SIG-M5 (cell line): ENCODE measurements around the gene MBIP.
A peak's percentile ranks its signal among the peaks of the same experiment; 100 is the strongest.
"Not testable (repeated sequence)": the region's sequence is repeated elsewhere in the genome, so short reads cannot be mapped to it uniquely, and the experiment has no call there.

Experiments used
- DNase-seq: peaks from one replicate; lab custom pipeline; 2025; lab: John Stamatoyannopoulos, UW

Gene MBIP, protein sequence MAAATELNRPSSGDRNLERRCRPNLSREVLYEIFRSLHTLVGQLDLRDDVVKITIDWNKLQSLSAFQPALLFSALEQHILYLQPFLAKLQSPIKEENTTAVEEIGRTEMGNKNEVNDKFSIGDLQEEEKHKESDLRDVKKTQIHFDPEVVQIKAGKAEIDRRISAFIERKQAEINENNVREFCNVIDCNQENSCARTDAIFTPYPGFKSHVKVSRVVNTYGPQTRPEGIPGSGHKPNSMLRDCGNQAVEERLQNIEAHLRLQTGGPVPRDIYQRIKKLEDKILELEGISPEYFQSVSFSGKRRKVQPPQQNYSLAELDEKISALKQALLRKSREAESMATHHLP

GRCh38 chr14:36320200-36320896 is at the start of gene MBIP:
Gene MBIP (minus strand): TSS chr14:36320637. CDS start chr14:36320588, 49 bp downstream.
- DNase-seq: peak; percentile 25

- DNase-seq: no peak
These were observed 47.7 kb upstream of the MBIP start for GRCh38 chr14:36367985-36368774.

- DNase-seq: no peak
These were observed 45.3 kb upstream of the MBIP start for GRCh38 chr14:36365766-36366165.

DNA sequence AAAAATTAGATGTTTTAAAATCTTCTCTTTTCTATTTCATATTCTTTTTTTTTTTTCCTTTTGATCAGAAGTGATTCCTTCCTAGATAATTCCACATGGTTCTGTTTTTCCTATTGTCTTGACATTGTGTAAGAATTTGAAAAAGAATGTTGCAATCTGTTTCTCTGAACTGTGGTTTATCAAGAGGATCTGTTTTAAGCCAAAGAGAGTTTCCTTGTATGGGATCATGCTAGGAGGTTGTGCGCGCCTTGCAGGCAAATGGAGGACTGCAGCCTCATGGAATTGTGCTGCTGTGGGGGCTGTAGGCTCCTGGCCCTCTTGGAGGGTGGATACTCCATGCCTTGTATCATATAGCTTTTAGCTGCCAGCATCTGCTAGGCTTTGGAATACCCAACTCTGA is 43.3 kb upstream of the MBIP start:
- no peak for DNase-seq

DNA sequence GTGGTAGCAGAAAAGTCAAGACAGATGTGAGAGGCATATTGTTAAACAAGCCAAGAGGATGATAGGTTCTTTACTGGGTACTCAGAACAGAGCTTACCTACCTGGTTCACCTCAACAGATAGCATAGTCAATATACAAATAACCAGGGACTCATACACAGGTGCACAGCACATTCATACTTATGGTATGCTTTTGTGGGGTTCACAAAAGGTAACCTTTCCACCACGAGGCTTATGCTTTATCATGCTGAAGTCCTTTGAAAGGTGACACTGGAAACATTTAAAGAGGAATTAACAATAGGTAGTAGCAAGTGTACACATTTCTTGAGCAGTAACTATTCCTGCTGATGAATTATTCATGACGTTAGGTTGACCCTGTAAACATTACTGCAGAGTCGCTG is 42.2 kb upstream of the MBIP start:
- no peak for DNase-seq

DNA sequence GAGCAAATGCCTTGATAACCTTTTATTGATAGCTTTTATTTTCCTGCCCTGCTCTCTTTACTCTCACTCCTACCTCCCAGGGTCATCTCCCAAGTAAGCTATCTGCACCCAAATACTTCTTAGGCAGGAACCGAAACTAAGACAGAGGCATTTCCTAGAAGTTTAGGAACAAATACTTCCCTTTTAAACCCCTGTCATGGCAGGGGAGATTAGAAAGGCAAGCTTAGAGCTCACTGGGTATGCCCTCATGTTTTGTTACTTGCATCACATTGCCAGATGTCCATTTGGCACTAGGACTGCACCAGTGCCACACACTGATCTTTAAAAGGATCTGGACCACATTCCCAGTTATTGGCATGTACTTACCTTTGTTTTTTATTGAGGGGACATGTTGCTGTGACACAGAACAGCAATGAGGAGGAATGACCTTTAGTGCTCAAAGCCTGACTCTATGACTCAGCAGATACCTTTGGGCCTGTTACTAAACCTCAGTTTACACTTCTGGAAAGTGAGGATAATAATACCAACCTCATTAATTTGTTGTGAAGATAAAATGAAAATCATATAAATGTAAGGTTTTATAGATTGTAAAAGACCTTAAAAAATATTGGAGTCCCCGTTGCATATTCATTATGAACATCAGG is 40.9 kb upstream of the MBIP start:
- no peak for DNase-seq

- DNase-seq: no peak
These were observed 36.4 kb upstream of the MBIP start for GRCh38 chr14:36356862-36357261.

GRCh38 chr14:36346052-36346451 is 25.6 kb upstream of the MBIP start:
- no peak for DNase-seq

GRCh38 chr14:36344211-36344610 is 23.8 kb upstream of the MBIP start:
- no peak for DNase-seq

DNA sequence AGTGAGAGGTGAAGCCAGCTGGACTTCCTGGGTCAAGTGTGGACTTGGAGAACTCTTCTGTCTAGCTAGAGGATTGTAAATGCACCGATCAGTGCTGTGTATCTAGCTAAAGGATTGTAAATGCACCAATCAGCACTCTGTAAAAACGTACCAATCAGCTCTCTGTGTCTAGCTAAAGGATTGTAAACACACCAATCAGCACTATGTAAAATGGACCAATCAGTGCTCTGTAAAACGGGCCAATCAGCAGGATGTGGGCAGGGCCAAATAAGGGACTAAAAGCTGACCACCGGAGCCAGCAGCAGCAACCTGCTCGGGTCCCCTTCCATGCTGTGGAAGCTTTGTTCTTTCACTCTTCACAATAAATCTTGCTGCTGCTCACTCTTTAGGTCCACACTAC is 21.4 kb upstream of the MBIP start:
- not testable (repeated sequence) for DNase-seq

DNA sequence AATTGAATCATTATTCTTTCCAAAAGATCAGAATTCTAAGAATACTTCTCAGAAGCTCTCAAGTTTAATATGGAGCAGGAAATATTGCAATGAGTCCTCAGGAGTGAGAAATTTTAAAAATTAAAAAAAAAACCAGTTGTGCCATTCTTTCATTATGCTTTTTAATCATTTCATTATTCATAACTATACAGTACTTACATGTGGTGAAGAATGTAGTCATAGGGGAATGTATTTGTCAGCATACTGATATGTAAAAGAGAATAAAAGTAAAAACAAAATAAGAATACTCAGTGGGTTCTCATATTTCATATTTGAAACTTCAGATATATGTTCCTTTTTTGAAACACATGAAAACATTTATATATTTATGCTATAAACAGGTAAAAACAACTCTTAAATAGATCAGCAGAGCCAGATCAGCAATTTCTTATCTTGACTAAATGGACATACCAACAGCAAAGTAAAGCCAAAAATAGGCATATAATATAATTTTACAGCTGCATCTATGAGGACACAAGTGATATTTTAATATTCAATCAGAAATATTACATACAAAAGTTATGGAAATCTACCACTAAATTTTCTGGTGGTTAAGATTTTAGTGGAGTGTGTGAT is 19.9 kb upstream of the MBIP start:
- no peak for DNase-seq

DNA sequence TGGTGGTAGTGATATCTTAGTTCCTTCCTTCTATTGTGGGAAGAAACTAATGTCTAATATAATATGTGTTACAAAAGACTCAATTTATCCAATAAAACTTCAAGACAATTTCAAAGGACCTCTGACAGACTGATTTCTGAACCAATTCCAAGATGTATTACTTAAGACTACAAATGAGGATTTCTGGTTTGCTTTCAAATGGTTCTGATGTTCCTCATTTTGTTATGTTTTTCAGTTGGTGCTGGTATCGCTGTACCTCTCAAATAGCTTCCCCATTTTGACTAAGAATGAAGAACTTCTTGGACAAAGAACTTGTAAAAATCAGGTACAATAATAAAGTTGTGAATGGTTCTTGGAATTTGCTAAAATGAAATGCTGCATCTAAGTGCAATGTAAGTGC is 19.4 kb upstream of the MBIP start:
- no peak for DNase-seq

DNA sequence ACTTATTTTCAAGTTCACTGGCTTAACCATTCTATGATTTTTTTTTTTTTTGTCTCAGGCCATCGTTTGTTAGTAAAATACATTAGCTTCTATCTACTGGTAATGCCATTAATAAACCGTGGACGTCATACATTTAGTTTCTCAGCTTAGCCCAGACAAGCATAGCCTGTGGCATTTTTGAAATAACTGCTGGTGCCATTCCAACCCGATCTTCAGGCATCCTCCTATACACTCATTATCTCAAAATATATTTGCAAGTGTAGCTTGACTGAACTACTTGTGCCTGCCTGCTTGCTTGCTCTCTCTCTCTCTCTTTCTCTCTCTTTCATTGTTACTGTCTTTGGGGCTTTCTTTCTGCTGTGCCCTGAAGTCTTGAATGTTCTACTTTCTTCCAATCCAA is 12.7 kb upstream of the MBIP start:
- DNase-seq: no peak

- DNase-seq: not testable (repeated sequence)
These were observed 7.1 kb upstream of the MBIP start for GRCh38 chr14:36327573-36327972.

DNA sequence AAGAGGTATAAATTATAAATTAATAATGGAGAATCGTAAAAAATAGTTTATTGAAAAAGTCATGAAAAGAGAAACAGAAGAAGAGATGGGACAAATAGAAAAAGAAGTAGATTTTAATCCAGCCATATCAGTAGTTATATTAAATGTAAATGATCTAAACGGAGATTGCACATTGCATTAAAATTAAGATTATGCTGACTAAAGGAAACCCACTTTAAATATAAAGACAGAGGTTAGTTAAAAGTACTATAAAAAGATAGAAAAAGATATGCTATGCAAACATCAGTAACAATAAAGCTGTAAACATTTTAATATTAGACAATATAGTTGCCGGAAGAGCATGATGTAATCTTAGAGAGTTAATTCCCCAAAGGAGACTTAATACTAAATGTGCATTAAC is 5.4 kb upstream of the MBIP start:
- no peak for DNase-seq

- no peak for DNase-seq
These were observed 4.5 kb upstream of the MBIP start for GRCh38 chr14:36324897-36325296.

GRCh38 chr14:36320897-36321381 is 502 bp upstream of the MBIP start:
- DNase-seq: no peak

GRCh38 chr14:36319899-36320199 is 588 bp downstream of the MBIP start:
- no peak for DNase-seq

GRCh38 chr14:36317650-36318049 is 2.8 kb downstream of the MBIP start:
- no peak for DNase-seq

DNA sequence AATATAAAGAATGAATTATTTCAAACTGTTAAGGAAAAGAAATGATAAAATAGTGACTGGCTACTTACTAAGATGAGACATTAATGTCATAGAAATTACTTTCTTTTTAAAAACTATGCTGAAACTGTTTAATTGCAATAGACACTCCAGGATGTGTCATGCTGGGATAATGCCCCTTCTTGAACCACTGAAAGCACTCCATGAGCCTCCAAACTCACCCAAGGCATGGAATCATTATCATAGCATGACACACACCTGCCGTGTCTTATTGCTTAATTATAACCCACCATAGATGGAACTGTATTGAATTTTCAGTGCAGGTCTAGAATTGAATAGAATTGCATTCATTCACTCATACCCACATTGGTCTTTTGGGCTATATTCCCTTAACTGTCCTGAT is 4.3 kb downstream of the MBIP start:
- DNase-seq: no peak

DNA sequence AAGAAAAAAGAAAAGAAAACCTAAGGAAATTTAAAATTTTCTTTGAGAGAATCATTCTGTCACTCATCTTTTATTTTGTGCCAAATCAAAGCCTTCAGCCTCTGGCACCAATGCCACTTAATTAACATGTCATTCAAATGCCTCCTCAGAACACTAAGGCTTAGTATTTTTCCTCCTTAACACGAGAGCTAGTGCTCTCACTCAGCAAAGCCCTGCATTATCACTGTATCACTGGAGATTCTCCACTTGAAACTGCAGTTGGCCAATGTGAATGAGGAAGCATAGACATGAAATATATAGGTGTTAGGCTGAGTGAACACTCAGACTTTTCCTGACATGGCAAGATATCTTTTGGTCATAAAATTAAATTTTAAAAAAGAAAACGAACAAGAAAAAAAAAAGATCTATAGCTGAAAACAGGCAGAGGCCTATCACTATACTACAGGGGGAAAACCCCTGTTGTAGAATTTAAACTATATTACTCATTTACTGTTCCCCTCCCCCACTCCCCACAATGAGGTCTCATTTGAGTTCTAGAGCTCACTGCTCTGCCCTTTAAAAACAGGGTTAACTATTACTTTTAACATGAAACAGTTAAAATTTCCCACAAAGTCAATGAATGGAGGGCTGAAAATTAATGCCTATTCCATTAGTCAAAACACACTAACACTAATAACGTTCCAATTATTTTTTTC is 5.1 kb downstream of the MBIP start:
- DNase-seq: no peak
